H1 (cell line): ENCODE data around the gene COL20A1. TPM values are rescaled to one million over a fixed set of nuclear protein-coding genes. Genes with fewer than 3 reads are reported as not detected.

Experiments
- CTCF ChIA-PET: fragments of 300-600 bp; sonication (Branson Sonifier 250); formaldehyde crosslinking; loops from one replicate; lab custom pipeline; 2021; ENCODE audit not compliant: partially characterized antibody; lab: Charles Lee
- POLR2A ChIA-PET: fragments of 300-600 bp; sonication (Branson Sonifier 250); formaldehyde crosslinking; loops from one replicate; lab custom pipeline; 2021; ENCODE audit warnings: inconsistent platforms; ENCODE audit not compliant: partially characterized antibody; lab: Charles Lee
- DNase-seq, 2 experiments: peaks; one replicate each; pipeline versions ENCODE4 v3.0.0 to v3.0.0-alpha.2; 2010 to 2022; ENCODE audit warnings: low spot score in 2 of 2, low read depth in 1 of 2, mixed read lengths in 1 of 2
- FAIRE-seq: peaks from 2 replicates; lab custom pipeline; 2011; peaks lifted over from hg19 to GRCh38; lab: Jason Lieb, UNC
- H2AFZ ChIP-seq: 2 replicates; pipeline ENCODE4 v1.8.1; 2012; ENCODE audit warnings: low read length, inconsistent platforms
- H2AK5ac ChIP-seq: 2 replicates; pipeline ENCODE4 v1.6.1; 2013; ENCODE audit warnings: low read depth, low read length
- H2BK120ac ChIP-seq: replicated peaks from 2 replicates; pipeline ENCODE3; 2013; ENCODE audit warnings: low read depth, low read length, inconsistent platforms
- H2BK12ac ChIP-seq: 2 replicates; pipeline ENCODE4 v1.6.1; 2013; ENCODE audit warnings: low read depth, low read length
- H2BK15ac ChIP-seq: 2 replicates; pipeline ENCODE4 v1.6.1; 2013; ENCODE audit warnings: low read length
- H2BK20ac ChIP-seq: 2 replicates; pipeline ENCODE4 v1.6.1; 2013; ENCODE audit warnings: low read length
- H2BK5ac ChIP-seq: 2 replicates; pipeline ENCODE4 v1.6.1; 2013; ENCODE audit warnings: low read depth, low read length
- H3K14ac ChIP-seq: 2 replicates; pipeline ENCODE4 v1.6.1; 2013; ENCODE audit warnings: inconsistent platforms; ENCODE audit not compliant: insufficient read length
- H3K18ac ChIP-seq: 2 replicates; pipeline ENCODE4 v1.6.1; 2013; ENCODE audit warnings: low read length; ENCODE audit errors: extremely low read depth
- H3K23ac ChIP-seq: 2 replicates; pipeline ENCODE4 v1.6.1; 2013; ENCODE audit warnings: inconsistent platforms; ENCODE audit not compliant: insufficient read length
- H3K23me2 ChIP-seq: 2 replicates; pipeline ENCODE4 v1.6.1; 2013; ENCODE audit warnings: low read depth, low read length
- H3K27ac ChIP-seq: 2 replicates; pipeline ENCODE4 v1.6.1; 2011; ENCODE audit warnings: low read depth, low read length, inconsistent platforms
- H3K27me3 ChIP-seq, 4 experiments: replicated peaks in 1 of 4; 1 replicate in 1 of 4; 2 replicates in 3 of 4; pipeline versions ENCODE4 v1.6.1 to v1.8.1; 2011 to 2013; ENCODE audit warnings: low read length in 3 of 4, mild to moderate bottlenecking in 3 of 4, inconsistent platforms in 2 of 4, mixed read lengths in 2 of 4, moderate library complexity in 1 of 4; ENCODE audit not compliant: control insufficient read depth in 3 of 4, insufficient read depth in 3 of 4; ENCODE audit errors: extremely low read depth in 1 of 4
- H3K36me3 ChIP-seq, 4 experiments: 2 replicates each; pipeline versions ENCODE4 v1.6.1 to v1.8.1; 2011 to 2013; ENCODE audit warnings: mild to moderate bottlenecking in 4 of 4, low read length in 3 of 4, moderate library complexity in 2 of 4, control low read depth in 1 of 4, inconsistent platforms in 1 of 4; ENCODE audit not compliant: insufficient read depth in 4 of 4, control insufficient read depth in 2 of 4
- H3K4ac ChIP-seq: replicated peaks from 2 replicates; pipeline ENCODE3; 2013; ENCODE audit warnings: low read length, low read depth, mixed read lengths, inconsistent platforms; ENCODE audit not compliant: insufficient read length
- H3K4me1 ChIP-seq, 4 experiments: replicated peaks in 1 of 4; 1 replicate in 1 of 4; 2 replicates in 3 of 4; pipeline versions ENCODE4 v1.6.1 to v1.8.1; 2011 to 2013; ENCODE audit warnings: low read length in 3 of 4, inconsistent platforms in 2 of 4, mixed read lengths in 1 of 4; ENCODE audit not compliant: insufficient read depth in 4 of 4, control insufficient read depth in 3 of 4
- H3K4me2 ChIP-seq, 2 experiments: 2 replicates each; pipeline versions ENCODE4 v1.6.1 to v1.8.1; 2011 to 2013; ENCODE audit warnings: low read depth in 2 of 2, low read length in 2 of 2, control low read depth in 1 of 2, inconsistent platforms in 1 of 2, mild to moderate bottlenecking in 1 of 2; ENCODE audit not compliant: insufficient read depth in 1 of 2
- H3K4me3 ChIP-seq, 4 experiments: fragments of 200-600, 300-600 bp in 1 of 4; sonication (generic), shearing (Covaris generic), sonication (Bioruptor Twin) in 1 of 4; 2 replicates each; pipeline versions ENCODE4 v1.5.1 to v1.8.1; 2011 to 2016; ENCODE audit warnings: low read length in 4 of 4, low read depth in 3 of 4, control low read depth in 2 of 4, inconsistent platforms in 2 of 4, mild to moderate bottlenecking in 2 of 4, mixed read lengths in 1 of 4, moderate library complexity in 1 of 4; ENCODE audit not compliant: insufficient read depth in 2 of 4; ENCODE audit errors: extremely low read depth in 1 of 4
- H3K56ac ChIP-seq: replicated peaks from 2 replicates; pipeline ENCODE3; 2013; ENCODE audit warnings: low read depth, mild to moderate bottlenecking, mixed read lengths, low read length, inconsistent platforms; ENCODE audit not compliant: insufficient read length
- H3K79me1 ChIP-seq: 2 replicates; pipeline ENCODE4 v1.6.1; 2013; ENCODE audit warnings: low read depth, low read length, control low read depth
- H3K79me2 ChIP-seq, 2 experiments: 2 replicates each; pipeline versions ENCODE4 v1.6.1 to v1.8.1; 2012 to 2013; ENCODE audit warnings: low read length in 2 of 2, mild to moderate bottlenecking in 2 of 2, inconsistent platforms in 1 of 2; ENCODE audit not compliant: insufficient read depth in 2 of 2, control insufficient read depth in 1 of 2
- H3K9ac ChIP-seq, 4 experiments: replicated peaks in 1 of 4; 1 replicate in 1 of 4; 2 replicates in 3 of 4; pipeline versions ENCODE4 v1.6.1 to v1.8.1; 2011 to 2013; ENCODE audit warnings: low read depth in 3 of 4, low read length in 3 of 4, control low read depth in 2 of 4, mild to moderate bottlenecking in 2 of 4, moderate library complexity in 2 of 4, inconsistent platforms in 1 of 4; ENCODE audit errors: extremely low read depth in 1 of 4
- H3K9me3 ChIP-seq, 2 experiments: 2 replicates each; pipeline versions ENCODE4 v1.6.1 to v1.8.1; 2012 to 2013; ENCODE audit warnings: mild to moderate bottlenecking in 2 of 2, moderate library complexity in 2 of 2, control low read depth in 1 of 2, inconsistent platforms in 1 of 2, low read depth in 1 of 2, low read length in 1 of 2, mixed read lengths in 1 of 2; ENCODE audit not compliant: insufficient read depth in 2 of 2
- H4K20me1 ChIP-seq, 2 experiments: replicated peaks in 1 of 2; 2 replicates each; pipeline versions ENCODE3 to v1.8.1; 2011 to 2013; ENCODE audit warnings: inconsistent platforms in 2 of 2, low read length in 2 of 2, mild to moderate bottlenecking in 1 of 2; ENCODE audit not compliant: insufficient read depth in 2 of 2, control insufficient read depth in 1 of 2
- H4K5ac ChIP-seq: 2 replicates; pipeline ENCODE4 v1.6.1; 2013; ENCODE audit warnings: low read length, low read depth, mixed read lengths, inconsistent platforms; ENCODE audit not compliant: insufficient read length
- H4K8ac ChIP-seq: 2 replicates; pipeline ENCODE4 v1.8.0; 2013; ENCODE audit warnings: mild to moderate bottlenecking, moderate library complexity, low read length, inconsistent platforms; ENCODE audit not compliant: insufficient read depth; ENCODE audit errors: extremely low read depth
- H4K91ac ChIP-seq: replicated peaks from 2 replicates; pipeline ENCODE3; 2013; ENCODE audit warnings: low read length, mixed read lengths, inconsistent platforms; ENCODE audit not compliant: insufficient read length
- CEBPB ChIP-seq: IDR thresholded peaks from 2 replicates; pipeline ENCODE4 v1.6.1; 2012; ENCODE audit warnings: low read depth, low read length
- SP1 ChIP-seq: IDR thresholded peaks from 2 replicates; pipeline ENCODE4 v1.6.1; 2011; ENCODE audit warnings: low read depth, low read length
- TCF12 ChIP-seq: IDR thresholded peaks from 2 replicates; pipeline ENCODE4 v1.6.1; 2011; ENCODE audit warnings: low read depth, mild to moderate bottlenecking, low read length
- WGBS, 2 experiments: shearing (Covaris generic) in 1 of 2; methylation state at CpG; one replicate each; pipeline versions ENCODE4 v1.1.6 to v1.1.7; 2013 to 2015; ENCODE audit warnings: low lambda C conversion rate in 2 of 2, mixed read lengths in 2 of 2, inconsistent platforms in 1 of 2, low coverage in 1 of 2, missing lambda C conversion rate in 1 of 2; ENCODE audit not compliant: insufficient replicate concordance in 2 of 2, insufficient coverage in 1 of 2, insufficient read length in 1 of 2; ENCODE audit errors: extremely low coverage in 1 of 2, missing lambda C conversion rate in 1 of 2; 5-methylcytosine and 5-hydroxymethylcytosine counted together
- polyA plus RNA-seq, 7 experiments: library from polyadenylated mRNA; depleted of rRNA in 3 of 7; stranded (reverse) in 5 of 7; unstranded in 2 of 7; fragments of >200 nt in 5 of 7; fragments of 200-250 nt in 2 of 7; gene quantifications; 1 replicate in 5 of 7; 2 replicates in 1 of 7; 4 replicates in 1 of 7; pipeline versions ENCODE4 v1.2.1 to v1.2.3, GENCODE V29; 2011 to 2013; ENCODE audit warnings: missing spikeins in 2 of 7, mixed read lengths in 2 of 7
- total RNA-seq: library from RNA; stranded (reverse); fragmentation: NEBNext Ultra II Directional; extraction: Animal tissue kit (Norgen Biotek cat#: 25700); gene quantifications from 2 replicates; pipeline ENCODE4 v1.2.1, GENCODE V29; 2021

The COL20A1 gene
- total and polyA plus RNA-seq, 2 of the 8 experiments (the other 6 are each of a cell fraction or from before 2014, with no cell fraction given), result 0.19 to 0.21 TPM

DNA sequence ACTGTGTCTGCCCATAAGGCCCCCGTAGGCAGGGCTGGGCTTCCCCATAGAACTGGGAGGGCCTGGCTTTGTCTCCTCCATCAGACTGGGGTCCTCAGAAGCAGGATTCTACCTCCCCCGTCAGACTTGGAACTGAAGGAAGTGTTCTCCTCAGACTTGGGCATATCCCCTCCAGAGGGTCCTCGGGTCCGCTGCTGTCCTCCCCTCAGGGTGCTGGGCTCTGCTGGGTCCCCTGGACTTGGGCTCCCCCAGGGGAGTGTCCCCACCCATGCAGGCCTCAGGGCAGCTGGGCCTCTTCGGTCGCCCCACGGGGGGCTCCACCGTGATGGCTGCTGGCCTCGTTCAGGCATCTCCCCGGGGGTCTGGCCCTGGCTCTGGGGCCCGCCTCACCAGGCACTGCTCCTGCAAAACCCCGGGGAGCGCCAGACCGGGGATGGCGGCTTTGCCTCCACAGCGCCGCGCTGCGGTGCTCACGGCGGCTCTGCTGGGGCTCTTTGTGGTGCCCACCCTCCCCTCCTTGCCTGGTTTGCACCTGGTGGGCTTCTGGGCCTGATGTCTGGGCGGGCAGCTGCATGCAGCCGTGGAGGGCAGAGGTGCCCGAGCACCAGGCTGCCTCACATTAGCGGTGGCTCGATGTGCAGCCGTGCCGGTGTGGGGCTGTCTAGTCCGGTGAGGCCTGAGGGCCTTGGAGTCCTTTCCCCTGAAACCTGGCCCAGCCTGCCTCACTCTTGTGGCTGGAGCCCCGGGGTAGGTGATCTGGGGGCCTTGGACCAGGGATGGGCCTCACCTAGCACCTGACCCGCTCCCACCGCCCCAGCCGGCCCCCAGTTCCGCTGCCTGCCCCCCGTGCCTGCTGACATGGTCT, 13.9 kb downstream of the COL20A1 start:
- no peaks in the 10 kb centered on the region for H3K79me2 ChIP-seq
- H4K20me1 ChIP-seq, result no peaks in the 10 kb centered on the region
- no peak overlapping the region for H3K9ac ChIP-seq
- no peak overlapping the region for H3K4me3 ChIP-seq
- H3K4ac ChIP-seq, result no peak overlapping the region
- H2BK12ac ChIP-seq, result no peak overlapping the region
- H3K4me1 ChIP-seq, result no peaks in the 10 kb centered on the region; a peak in 2 of 7 replicates
- no peak overlapping the region for H2AK5ac ChIP-seq
- H2BK15ac ChIP-seq, result no peak overlapping the region
- H3K56ac ChIP-seq, result no peak overlapping the region
- no peak overlapping the region for H3K18ac ChIP-seq
- H2AFZ ChIP-seq, result no peak overlapping the region
- no peak for FAIRE-seq
- H3K14ac ChIP-seq, result no peak overlapping the region
- H3K23ac ChIP-seq, result no peak overlapping the region
- no peaks in the 10 kb centered on the region for H3K23me2 ChIP-seq
- H4K91ac ChIP-seq, result no peak overlapping the region
- no peak for DNase-seq
- H3K27ac ChIP-seq, result no peak overlapping the region
- 93% methylated on average over 22 of the region's 35 CpGs; no CpG with 5 or more reads in 1 of the 2 experiments for WGBS, 2 experiments
- CTCF ChIA-PET, result interaction anchor here (0.6 to 6.5 kb wide), 5 partner anchors 13 to 74 kb away, joined by 3 to 230 read pairs (median 21); partner anchors contain the start of gene COL20A1
- no peaks in the 10 kb centered on the region; a peak in 1 of 8 replicates for H3K36me3 ChIP-seq
- no peak overlapping the region for H3K4me2 ChIP-seq
- no peaks in the 10 kb centered on the region for H3K9me3 ChIP-seq
- H3K79me1 ChIP-seq, result no peaks in the 10 kb centered on the region
- H2BK120ac ChIP-seq, result no peak overlapping the region
- no peak overlapping the region for H2BK20ac ChIP-seq
- no peaks in the 10 kb centered on the region for H3K27me3 ChIP-seq
- H4K8ac ChIP-seq, result peak overlapping the region; percentile 51; the same call in 1 of the 2 replicates
- no peak overlapping the region for H4K5ac ChIP-seq
- H2BK5ac ChIP-seq, result no peak overlapping the region
- POLR2A ChIA-PET, result no interaction called here
- TF ChIP-seq SP1, result no peak
- TF ChIP-seq TCF12, result no peak
- TF ChIP-seq CEBPB, result no peak
